ENCODE measurements around the gene ARHGAP32.

DNA sequence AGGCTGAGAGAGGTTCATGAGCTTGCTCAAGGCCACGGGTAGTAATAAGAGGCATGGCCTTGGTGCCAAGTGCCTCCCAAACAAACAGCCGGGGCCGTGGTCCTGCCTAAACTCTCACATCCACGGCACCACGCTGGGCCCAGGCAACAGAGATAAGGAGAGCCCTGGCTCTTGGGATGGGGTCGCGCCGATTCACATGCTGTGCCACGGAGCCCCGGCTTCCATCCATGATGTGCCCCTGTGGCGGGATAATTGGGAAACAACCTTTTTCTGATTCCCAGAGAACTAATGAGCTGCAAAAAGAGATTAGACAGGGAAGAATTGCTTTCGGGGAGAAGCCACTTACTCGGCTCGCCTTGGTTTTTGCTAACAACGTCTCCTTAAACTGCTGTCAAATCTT lies 271.5 kb downstream of the ARHGAP32 start:
- no peak for TF ChIP-seq POLR2A (IDR thresholded peaks at IDR 0.05; ENCODE audit: low read depth, low read length)
- no peak for TF ChIP-seq SPI1 (IDR thresholded peaks at IDR 0.05; ENCODE audit: low read depth, low read length)
